ENCODE measurements around the gene ZNF774.

- TF ChIP-seq POLR2AphosphoS5 (IDR thresholded peaks at IDR 0.05; ENCODE audit: low read depth, low read length) (no peak), POLR2A (IDR thresholded peaks at IDR 0.05; ENCODE audit: low read depth, low read length) (no peak), PAX5 (IDR thresholded peaks at IDR 0.05; ENCODE audit: insufficient read depth, low read length, severe bottlenecking) (no peak)
Measured at GRCh38 chr15:90340345-90340744, 11.7 kb upstream of the ZNF774 start.

Measured in GM12891 (cell line).